ENCODE data around the gene LCN12.
"Not testable (repeated sequence)": the region's sequence is repeated elsewhere in the genome, so short reads cannot be mapped to it uniquely, and the experiment has no call there.

The LCN12 gene

DNA sequence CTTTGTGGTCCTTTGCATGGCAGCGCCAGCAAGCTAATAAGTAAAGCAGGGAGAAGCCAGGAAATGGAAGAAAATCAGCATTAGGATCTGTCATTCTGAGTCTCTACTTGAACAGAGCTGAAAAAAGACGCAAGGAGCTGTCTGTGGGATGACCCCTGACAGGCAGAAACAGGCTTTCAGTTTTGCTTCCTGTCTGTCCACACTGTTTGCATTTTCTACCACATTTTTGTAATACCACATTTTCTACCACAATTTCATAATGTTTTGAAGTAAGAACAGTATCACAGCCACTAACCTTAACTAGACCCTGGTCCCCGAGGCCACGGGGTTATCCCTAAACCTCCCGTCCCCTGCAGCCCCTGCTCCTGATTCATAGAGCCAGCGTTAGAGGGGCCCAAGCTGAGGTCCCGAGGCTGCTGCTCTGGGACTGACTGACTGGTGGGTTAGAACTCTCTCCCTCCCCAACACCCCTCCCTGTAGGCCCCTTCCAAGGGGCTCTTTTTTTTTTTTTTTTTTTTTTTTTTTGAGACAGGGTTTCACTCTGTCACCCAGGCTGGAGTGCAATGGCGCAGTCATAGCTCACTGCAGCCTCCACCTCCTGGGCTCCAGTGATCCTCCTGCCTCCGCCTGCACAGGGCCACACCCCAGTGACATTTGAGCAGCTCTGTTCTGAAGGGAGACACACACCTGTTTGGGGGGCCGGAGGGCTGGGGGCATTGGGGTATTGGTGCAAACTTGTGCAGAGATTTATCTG lies 48.3 kb downstream of the LCN12 start:
- Histone ChIP-seq H3K27me3 (ENCODE audit: control insufficient read depth in 3 of 3, insufficient read depth in 3 of 3, low read depth in 1 of 3, low read length in 3 of 3) (peaks cover 0 to 5% (median 0%) of the 10 kb centered on the region in 3 experiments), H2AFZ (ENCODE audit: low read length) (peak overlapping the region; percentile 75), H3K9me3 (replicated peaks in 1 of 2; ENCODE audit: control insufficient read depth in 2 of 2, insufficient read depth in 1 of 2, low read depth in 1 of 2, low read length in 2 of 2) (no peaks in the 10 kb centered on the region), H3K4me1 (ENCODE audit: control insufficient read depth in 2 of 2, insufficient read depth in 1 of 2, low read depth in 1 of 2, low read length in 2 of 2) (peaks cover 5 to 14% of the 10 kb centered on the region in 2 donors), H3K9ac (ENCODE audit: low read depth, low read length, poor library complexity) (no peak overlapping the region), H3K27ac (replicated peaks; ENCODE audit: low read length) (no peak overlapping the region), H3K23ac (ENCODE audit: low read depth, low read length, poor library complexity) (no peak overlapping the region), H3K18ac (ENCODE audit: low read length) (no peak overlapping the region), H4K8ac (ENCODE audit: low read depth, low read length) (no peak overlapping the region), H2BK5ac (ENCODE audit: low read length) (no peak overlapping the region), H3K4ac (ENCODE audit: low read length) (no peak overlapping the region), H2BK15ac (ENCODE audit: low read length) (no peak overlapping the region), H3K4me3 (ENCODE audit: low read length in 2 of 2) (no peak overlapping the region), H3K36me3 (replicated peaks in 1 of 2; ENCODE audit: control insufficient read depth in 2 of 2, insufficient read depth in 2 of 2, low read length in 2 of 2) (no peaks in the 10 kb centered on the region), H3K14ac (ENCODE audit: low read length) (no peak overlapping the region), H2AK5ac (ENCODE audit: low read depth, low read length) (no peak overlapping the region), H2BK12ac (ENCODE audit: low read length) (no peak overlapping the region), H4K91ac (ENCODE audit: low read depth, low read length, poor library complexity) (no peak overlapping the region), H3K79me1 (ENCODE audit: low read depth, low read length) (peaks cover 2% of the 10 kb centered on the region), H3K4me2 (ENCODE audit: insufficient read depth, low read length, poor library complexity, severe bottlenecking) (no peak overlapping the region), H2BK120ac (ENCODE audit: low read depth, low read length) (no peak overlapping the region)
- whole genome bisulfite sequencing, 2 donors (ENCODE audit: extremely low coverage in 2 of 2, insufficient read length in 2 of 2, insufficient replicate concordance in 1 of 2), result no CpG with 5 or more reads among the region's 10 CpGs
- no peak for DNase-seq (ENCODE audit: low spot score)

DNA sequence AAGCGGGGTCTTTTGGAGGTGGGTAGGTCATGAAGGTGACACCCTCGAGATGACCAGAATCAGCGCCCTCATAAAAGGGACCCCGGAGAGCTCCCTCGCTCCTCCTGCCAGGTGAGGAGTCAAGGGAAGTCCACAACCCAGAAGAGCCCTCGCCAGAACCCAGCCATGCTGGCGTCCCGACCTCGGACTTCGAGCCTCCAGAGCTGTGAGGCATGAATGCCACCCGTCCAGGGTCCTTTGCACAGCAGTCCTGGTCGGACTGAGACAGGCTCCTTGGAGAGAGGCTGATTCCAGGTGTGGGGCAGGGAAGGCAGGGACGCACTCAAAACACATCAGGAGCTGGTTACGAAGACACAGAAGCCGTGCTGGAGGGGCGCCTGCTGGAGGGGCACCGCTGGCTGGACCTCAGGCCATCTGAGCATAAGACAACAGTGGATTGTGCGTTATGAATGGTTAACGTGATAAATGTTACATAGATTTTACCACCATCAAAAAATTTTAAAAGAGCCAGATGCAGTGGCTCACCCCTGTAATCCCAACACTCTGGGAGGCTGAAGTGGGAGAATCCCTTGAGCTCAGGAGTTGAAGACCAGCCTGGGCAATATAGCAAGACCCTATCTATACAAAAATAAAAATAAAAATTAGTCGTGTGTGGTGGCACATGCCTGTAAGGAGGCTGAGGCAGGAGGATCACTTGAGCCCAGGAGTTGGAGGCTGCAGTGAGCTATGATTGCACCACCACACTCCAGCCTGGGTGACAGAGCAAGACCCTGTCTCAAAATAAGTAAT lies 50.0 kb downstream of the LCN12 start:
- Histone ChIP-seq H2BK120ac (ENCODE audit: low read depth, low read length) (no peak overlapping the region), H2AK5ac (ENCODE audit: low read depth, low read length) (no peak overlapping the region), H2BK5ac (ENCODE audit: low read length) (no peak overlapping the region), H3K4me3 (ENCODE audit: low read length in 2 of 2) (no peak overlapping the region), H3K18ac (ENCODE audit: low read length) (peak overlapping the region; percentile 38), H3K79me1 (ENCODE audit: low read depth, low read length) (no peaks in the 10 kb centered on the region), H3K4me2 (ENCODE audit: insufficient read depth, low read length, poor library complexity, severe bottlenecking) (no peak overlapping the region), H3K4me1 (ENCODE audit: control insufficient read depth in 2 of 2, insufficient read depth in 1 of 2, low read depth in 1 of 2, low read length in 2 of 2) (peaks cover 5% of the 10 kb centered on the region in 2 donors), H4K8ac (ENCODE audit: low read depth, low read length) (no peak overlapping the region), H3K27me3 (ENCODE audit: control insufficient read depth in 3 of 3, insufficient read depth in 3 of 3, low read depth in 1 of 3, low read length in 3 of 3) (peaks cover 0 to 3% (median 0%) of the 10 kb centered on the region in 3 experiments), H2BK15ac (ENCODE audit: low read length) (no peak overlapping the region), H3K9ac (ENCODE audit: low read depth, low read length, poor library complexity) (no peak overlapping the region), H3K4ac (ENCODE audit: low read length) (no peak overlapping the region), H3K36me3 (replicated peaks in 1 of 2; ENCODE audit: control insufficient read depth in 2 of 2, insufficient read depth in 2 of 2, low read length in 2 of 2) (no peaks in the 10 kb centered on the region), H2AFZ (ENCODE audit: low read length) (no peak overlapping the region), H3K9me3 (replicated peaks in 1 of 2; ENCODE audit: control insufficient read depth in 2 of 2, insufficient read depth in 1 of 2, low read depth in 1 of 2, low read length in 2 of 2) (peaks cover 2 to 3% of the 10 kb centered on the region in 2 donors), H3K14ac (ENCODE audit: low read length) (no peak overlapping the region), H3K23ac (ENCODE audit: low read depth, low read length, poor library complexity) (no peak overlapping the region), H2BK12ac (ENCODE audit: low read length) (no peak overlapping the region), H4K91ac (ENCODE audit: low read depth, low read length, poor library complexity) (no peak overlapping the region), H3K27ac (replicated peaks; ENCODE audit: low read length) (no peak overlapping the region)
- no peak for DNase-seq (ENCODE audit: low spot score)
- no CpG with 5 or more reads among the region's 20 CpGs for WGBS, 2 donors (ENCODE audit: extremely low coverage in 2 of 2, insufficient read length in 2 of 2, insufficient replicate concordance in 1 of 2)

DNA sequence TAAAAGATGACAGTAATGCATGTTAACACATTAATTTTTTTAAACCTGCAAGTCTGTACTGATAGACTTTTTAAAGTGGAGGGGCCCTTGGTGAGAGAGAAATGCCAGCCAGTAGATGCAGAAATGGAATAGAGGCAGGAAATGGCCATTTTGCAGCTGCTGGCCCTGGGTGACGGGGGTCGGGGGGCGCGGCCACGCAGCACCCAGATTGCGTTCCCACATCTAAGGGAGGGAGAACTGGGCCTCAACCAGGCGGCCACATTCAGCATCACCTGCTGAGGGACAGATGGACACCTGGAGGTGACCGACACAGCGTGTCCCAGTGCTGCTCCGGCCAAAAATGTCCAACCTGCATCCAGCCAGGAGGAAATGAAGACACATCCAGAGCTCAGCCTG lies 50.6 kb downstream of the LCN12 start:
- Histone ChIP-seq H4K8ac (ENCODE audit: low read depth, low read length) (no peak overlapping the region), H2AFZ (ENCODE audit: low read length) (no peak overlapping the region), H2BK15ac (ENCODE audit: low read length) (no peak overlapping the region), H3K4ac (ENCODE audit: low read length) (no peak overlapping the region), H3K36me3 (replicated peaks in 1 of 2; ENCODE audit: control insufficient read depth in 2 of 2, insufficient read depth in 2 of 2, low read length in 2 of 2) (no peaks in the 10 kb centered on the region), H3K4me1 (ENCODE audit: control insufficient read depth in 2 of 2, insufficient read depth in 1 of 2, low read depth in 1 of 2, low read length in 2 of 2) (peaks cover 0 to 6% of the 10 kb centered on the region in 2 donors), H4K91ac (ENCODE audit: low read depth, low read length, poor library complexity) (no peak overlapping the region), H2BK12ac (ENCODE audit: low read length) (no peak overlapping the region), H3K79me1 (ENCODE audit: low read depth, low read length) (no peaks in the 10 kb centered on the region), H3K4me2 (ENCODE audit: insufficient read depth, low read length, poor library complexity, severe bottlenecking) (no peak overlapping the region), H3K23ac (ENCODE audit: low read depth, low read length, poor library complexity) (no peak overlapping the region), H3K27ac (replicated peaks; ENCODE audit: low read length) (no peak overlapping the region), H2BK120ac (ENCODE audit: low read depth, low read length) (no peak overlapping the region), H2BK5ac (ENCODE audit: low read length) (no peak overlapping the region), H3K4me3 (ENCODE audit: low read length in 2 of 2) (peak overlapping the region in 1 of 2 donors; percentile 62), H3K9me3 (replicated peaks in 1 of 2; ENCODE audit: control insufficient read depth in 2 of 2, insufficient read depth in 1 of 2, low read depth in 1 of 2, low read length in 2 of 2) (peaks cover 2 to 3% of the 10 kb centered on the region in 2 donors), H3K9ac (ENCODE audit: low read depth, low read length, poor library complexity) (peak overlapping the region; percentile 60), H3K18ac (ENCODE audit: low read length) (no peak overlapping the region), H2AK5ac (ENCODE audit: low read depth, low read length) (peak overlapping the region; percentile 68), H3K14ac (ENCODE audit: low read length) (no peak overlapping the region), H3K27me3 (ENCODE audit: control insufficient read depth in 3 of 3, insufficient read depth in 3 of 3, low read depth in 1 of 3, low read length in 3 of 3) (no peaks in the 10 kb centered on the region)
- no CpG with 5 or more reads among the region's 10 CpGs for WGBS, 2 donors (ENCODE audit: extremely low coverage in 2 of 2, insufficient read length in 2 of 2, insufficient replicate concordance in 1 of 2)
- DNase-seq (ENCODE audit: low spot score), result no peak

DNA sequence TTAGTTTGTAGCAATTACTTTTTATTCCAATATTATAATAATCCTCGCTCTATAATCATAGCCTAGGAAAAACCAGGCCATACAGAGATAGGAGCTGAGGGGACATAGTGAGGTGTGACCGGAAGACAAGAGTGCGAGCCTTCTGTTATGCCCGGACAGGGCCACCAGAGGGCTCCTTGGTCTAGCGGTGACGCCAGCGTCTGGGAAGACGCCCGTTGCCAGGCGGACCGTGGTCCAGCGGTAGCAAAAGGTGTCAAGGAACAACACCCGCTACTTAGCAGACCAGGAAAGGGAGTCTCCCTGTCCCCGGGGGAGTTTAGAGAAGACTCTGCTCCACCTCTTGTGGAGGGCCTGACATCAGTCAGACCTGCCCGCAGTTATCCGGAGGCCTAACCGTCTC lies 52.2 kb downstream of the LCN12 start:
- H3K4me3 ChIP-seq (ENCODE audit: low read length in 2 of 2); H3K14ac ChIP-seq (ENCODE audit: low read length); H3K9ac ChIP-seq (ENCODE audit: low read depth, low read length, poor library complexity); H3K23ac ChIP-seq (ENCODE audit: low read depth, low read length, poor library complexity); H3K27ac ChIP-seq (replicated peaks; ENCODE audit: low read length); H3K27me3 ChIP-seq (ENCODE audit: control insufficient read depth in 3 of 3, insufficient read depth in 3 of 3, low read depth in 1 of 3, low read length in 3 of 3); H4K8ac ChIP-seq (ENCODE audit: low read depth, low read length); H2AFZ ChIP-seq (ENCODE audit: low read length); H3K36me3 ChIP-seq (replicated peaks in 1 of 2; ENCODE audit: control insufficient read depth in 2 of 2, insufficient read depth in 2 of 2, low read length in 2 of 2); H2BK120ac ChIP-seq (ENCODE audit: low read depth, low read length); H3K9me3 ChIP-seq (replicated peaks in 1 of 2; ENCODE audit: control insufficient read depth in 2 of 2, insufficient read depth in 1 of 2, low read depth in 1 of 2, low read length in 2 of 2); H2BK5ac ChIP-seq (ENCODE audit: low read length); DNase-seq (ENCODE audit: low spot score); H2AK5ac ChIP-seq (ENCODE audit: low read depth, low read length); H3K79me1 ChIP-seq (ENCODE audit: low read depth, low read length); H4K91ac ChIP-seq (ENCODE audit: low read depth, low read length, poor library complexity); H3K4ac ChIP-seq (ENCODE audit: low read length); H2BK12ac ChIP-seq (ENCODE audit: low read length); H3K18ac ChIP-seq (ENCODE audit: low read length); H2BK15ac ChIP-seq (ENCODE audit: low read length); H3K4me2 ChIP-seq (ENCODE audit: insufficient read depth, low read length, poor library complexity, severe bottlenecking): not testable (repeated sequence)
- H3K4me1 ChIP-seq (ENCODE audit: control insufficient read depth in 2 of 2, insufficient read depth in 1 of 2, low read depth in 1 of 2, low read length in 2 of 2), result peaks cover 0 to 13% of the 10 kb centered on the region in 2 donors
- WGBS, 2 donors (ENCODE audit: extremely low coverage in 2 of 2, insufficient read length in 2 of 2, insufficient replicate concordance in 1 of 2), result no CpG with 5 or more reads among the region's 17 CpGs
